HepG2 (cell line): ENCODE results near the gene EMC9. TPM values are rescaled to one million over a fixed set of nuclear protein-coding genes. Genes with fewer than 3 reads are reported as not detected.

Experiments used
- BCLAF1 ChIP-seq: fragments of 450-650 bp; IDR thresholded peaks from 2 replicates; pipeline ENCODE4 v1.6.1; 2017; ENCODE audit warnings: mild to moderate bottlenecking
- CENPBD1 ChIP-seq: sonication (generic); formaldehyde crosslinking; IDR thresholded peaks from 2 replicates; pipeline ENCODE4 v1.8.0; 2022; ENCODE audit warnings: missing genetic modification reagents, low read depth, mild to moderate bottlenecking, borderline replicate concordance
- IRF2 ChIP-seq: IDR thresholded peaks from 2 replicates; pipeline ENCODE4 v1.6.1; 2018; ENCODE audit warnings: missing genetic modification reagents, missing compliant biosample characterization
- MTF1 ChIP-seq: sonication (generic); formaldehyde crosslinking; IDR thresholded peaks from 2 replicates; pipeline ENCODE4 v1.5.0; 2020; ENCODE audit warnings: missing genetic modification reagents
- NBN ChIP-seq: fragments of 450-650 bp; conservative IDR thresholded peaks from 2 replicates; pipeline ENCODE4 v1.6.1; 2017
- PRDM15 ChIP-seq: sonication (generic); formaldehyde crosslinking; IDR thresholded peaks from 2 replicates; pipeline ENCODE4 v1.4.0; 2020; ENCODE audit warnings: missing genetic modification reagents
- SRSF1 ChIP-seq: fragments of 200-400 bp; formaldehyde crosslinking; optimal IDR thresholded peaks from 2 replicates; pipeline ENCODE3; 2017; ENCODE audit warnings: mild to moderate bottlenecking, low read depth, low read length, moderate library complexity
- THAP9 ChIP-seq: sonication (generic); formaldehyde crosslinking; IDR thresholded peaks from 2 replicates; pipeline ENCODE4; 2020; ENCODE audit warnings: missing genetic modification reagents, mild to moderate bottlenecking, borderline replicate concordance
- TIGD3 ChIP-seq: sonication (generic); formaldehyde crosslinking; IDR thresholded peaks from 2 replicates; pipeline ENCODE4 v1.5.1; 2020; ENCODE audit warnings: mild to moderate bottlenecking, missing genetic modification reagents, borderline replicate concordance
- ZMYM3 ChIP-seq: sonication (generic); formaldehyde crosslinking; IDR thresholded peaks from 2 replicates; pipeline ENCODE4 v1.5.1; 2020; ENCODE audit warnings: mild to moderate bottlenecking, missing genetic modification reagents
- ZNF260 ChIP-seq: sonication (generic); formaldehyde crosslinking; IDR thresholded peaks from 2 replicates; pipeline ENCODE4 v1.4.0; 2020; ENCODE audit warnings: missing genetic modification reagents, low read depth, mild to moderate bottlenecking, borderline replicate concordance
- ZNF550 ChIP-seq: sonication (generic); formaldehyde crosslinking; IDR thresholded peaks from 2 replicates; pipeline ENCODE4 v1.4.0; 2020; ENCODE audit warnings: mild to moderate bottlenecking, missing genetic modification reagents, borderline replicate concordance
- ZXDC ChIP-seq: sonication (generic); formaldehyde crosslinking; IDR thresholded peaks from 2 replicates; pipeline ENCODE4 v1.5.0; 2020; ENCODE audit warnings: mild to moderate bottlenecking, missing genetic modification reagents
- ZZZ3 ChIP-seq: sonication (generic); formaldehyde crosslinking; IDR thresholded peaks from 2 replicates; pipeline ENCODE4 v1.4.0; 2020; ENCODE audit warnings: missing genetic modification reagents, mild to moderate bottlenecking, borderline replicate concordance
- polyA plus RNA-seq, 8 experiments: library from polyadenylated mRNA; depleted of rRNA in 3 of 8; stranded (reverse) in 7 of 8; unstranded in 1 of 8; fragments of >200 nt; fragmentation: Illumina TruSeq in 4 of 8; extraction: Trizol in 4 of 8; gene quantifications; 2 replicates each; pipeline versions ENCODE4 v1.2.1 to v1.2.3, GENCODE V29; 2011 to 2016; ENCODE audit warnings: low read depth in 4 of 8, missing spikeins in 1 of 8, mixed read lengths in 1 of 8; ENCODE audit not compliant: insufficient read depth in 1 of 8
- total RNA-seq, 5 experiments: library from RNA; depleted of rRNA; stranded (reverse); fragments of >200 nt; fragmentation: Illumina TruSeq; extraction: Trizol; gene quantifications; 2 replicates each; pipeline ENCODE4 v1.2.3, GENCODE V29; 2016; ENCODE audit warnings: low read depth in 1 of 5

The EMC9 gene
- total and polyA plus RNA-seq, 2 of the 13 experiments (the other 11 are each of a cell fraction or from before 2014, with no cell fraction given), result 60.5 to 78.7 TPM

GRCh38 chr14:24092505-24093206, 48.7 kb downstream of the EMC9 start (continued):
- TF ChIP-seq ZXDC (CRISPR knock-in tag) (no peak), ZMYM3 (CRISPR knock-in tag) (no peak), TIGD3 (CRISPR knock-in tag) (no peak), IRF2 (CRISPR knock-in tag) (no peak), PRDM15 (CRISPR knock-in tag) (no peak), ZNF550 (CRISPR knock-in tag) (no peak), NBN (no peak), THAP9 (no peak), ZZZ3 (no peak), ZNF260 (CRISPR knock-in tag) (no peak), SRSF1 (no peak), MTF1 (CRISPR knock-in tag) (no peak), BCLAF1 (no peak), CENPBD1 (no peak)
